Sigmoid colon (tissue), 4 donors: Measurements from ENCODE around the gene APBA3.
"Not testable (repeated sequence)": the region's sequence is repeated elsewhere in the genome, so short reads cannot be mapped to it uniquely, and the experiment has no call there.

ENCODE experiments used
- CTCF ChIP-seq, 4 experiments: fragments of 450-650 bp in 3 of 4; fragments of 200-600 bp in 1 of 4; IDR thresholded peaks; one replicate each; pipeline ENCODE4 v1.5.1; 2016 to 2019; ENCODE audit warnings: antibody characterized with exemption in 4 of 4, mild to moderate bottlenecking in 3 of 4, moderate library complexity in 2 of 4
- EP300 ChIP-seq, 4 donors: sonication (generic); formaldehyde crosslinking; IDR thresholded peaks; one replicate each; pipeline ENCODE4 v1.6.1; 2017; ENCODE audit warnings: antibody characterized with exemption in 4 of 4
- POLR2A ChIP-seq, 2 donors: fragments of 450-650 bp; IDR thresholded peaks; one replicate each; pipeline ENCODE4 v1.6.1; 2016; ENCODE audit warnings: antibody characterized with exemption in 2 of 2, mild to moderate bottlenecking in 2 of 2, moderate library complexity in 2 of 2
- POLR2AphosphoS5 ChIP-seq, 4 donors: sonication (generic); formaldehyde crosslinking; IDR thresholded peaks; one replicate each; pipeline ENCODE4 v1.6.1; 2017; ENCODE audit warnings: antibody characterized with exemption in 4 of 4

- TF ChIP-seq CTCF, EP300, POLR2A, POLR2AphosphoS5 (IDR thresholded peaks at IDR 0.05): not testable (repeated sequence)
Measured at GRCh38 chr19:3765757-3766156, 4.3 kb upstream of the APBA3 start.
